ENCODE results near the gene TRIM2. TPM values are rescaled to one million over a fixed set of nuclear protein-coding genes. Genes with fewer than 3 reads are reported as not detected.

The TRIM2 gene
- total RNA-seq, 1 experiment from 2014 or later, result 87.0 TPM

- TF ChIP-seq EZH2 (IDR thresholded peaks at IDR 0.05; ENCODE audit: low read depth) (no peak), CTCF (conservative IDR thresholded peaks at IDR 0.05) (no peak)
- no TSS peak for BruUV-seq (replicated peaks)
- Histone ChIP-seq H3K27me3 (ENCODE audit: insufficient read depth, low read depth) (no peaks in the 10 kb centered on the region), H3K36me3 (ENCODE audit: low read depth) (peaks cover 13% of the 10 kb centered on the region), H3K79me2 (ENCODE audit: low read depth) (peaks cover 54% of the 10 kb centered on the region), H3K9me3 (ENCODE audit: insufficient read depth, low read depth) (0 out of 2 replicates have a peak, but pooled peaks cover 3% of the 10 kb centered on the region), H3K4me1 (replicated peaks; ENCODE audit: insufficient read depth) (peaks cover 33% of the 10 kb centered on the region), H3K4me3 (no peak overlapping the region), H3K4me2 (peak overlapping the region; percentile 34), H3K27ac (peak overlapping the region; percentile 67), H2AFZ (no peak overlapping the region), H4K20me1 (ENCODE audit: insufficient read depth) (no peaks in the 10 kb centered on the region), H3K9me2 (ENCODE audit: insufficient read depth) (no peaks in the 10 kb centered on the region), H3F3A (ENCODE audit: insufficient read depth, low read depth) (peaks cover 23% of the 10 kb centered on the region)
- DNase-seq, result no peak
- intact Hi-C loops (cut with micrococcal nuclease; ENCODE audit: unreplicated experiment), result loop anchor here (5.0 kb wide), 1 partner anchor 241 kb away; no protein-coding TSS in a partner anchor
- ChIA-PET CTCF (no interaction called here), POLR2A (ENCODE audit: unreplicated experiment) (interaction anchor here (0.6 kb wide), 4 partner anchors 13 to 243 kb away, joined by 3 to 4 read pairs (median 4); partner anchors contain the start of gene TMEM131L)
These were observed 19.2 kb downstream of the TRIM2 start for GRCh38 chr4:153223427-153223801.

GRCh38 chr4:153223930-153224329, 19.7 kb downstream of the TRIM2 start:
- CTCF ChIA-PET, result no interaction called here
- Histone ChIP-seq H3K9me3 (ENCODE audit: insufficient read depth, low read depth) (0 out of 2 replicates have a peak, but pooled peaks cover 3% of the 10 kb centered on the region), H3K36me3 (ENCODE audit: low read depth) (peaks cover 13% of the 10 kb centered on the region), H3K4me1 (replicated peaks; ENCODE audit: insufficient read depth) (peaks cover 28% of the 10 kb centered on the region), H3F3A (ENCODE audit: insufficient read depth, low read depth) (peaks cover 21% of the 10 kb centered on the region), H3K27ac (peak overlapping the region; percentile 67), H3K4me2 (peak overlapping the region; percentile 34), H4K20me1 (ENCODE audit: insufficient read depth) (no peaks in the 10 kb centered on the region), H3K27me3 (ENCODE audit: insufficient read depth, low read depth) (no peaks in the 10 kb centered on the region), H3K9me2 (ENCODE audit: insufficient read depth) (no peaks in the 10 kb centered on the region), H3K4me3 (0 out of 2 replicates have a peak overlapping the region, but pooled peaks have one; percentile 6), H2AFZ (no peak overlapping the region), H3K79me2 (ENCODE audit: low read depth) (peaks cover 54% of the 10 kb centered on the region)
- TF ChIP-seq CTCF (conservative IDR thresholded peaks at IDR 0.05) (no peak), EZH2 (IDR thresholded peaks at IDR 0.05; ENCODE audit: low read depth) (no peak)
- POLR2A ChIA-PET (ENCODE audit: unreplicated experiment), result interaction anchor here (0.6 kb wide), 4 partner anchors 14 to 242 kb away, joined by 3 to 4 read pairs (median 4); partner anchors contain the start of gene TMEM131L
- DNase-seq, result peak; percentile 65 to 88
- intact Hi-C loops (cut with micrococcal nuclease; ENCODE audit: unreplicated experiment), result loop anchor here (1.0 to 5.0 kb wide), 3 partner anchors 19 to 242 kb away; no protein-coding TSS in a partner anchor
- BruUV-seq (replicated peaks), result no TSS peak

- peak overlapping the region; percentile 34; the same call in 1 of the 2 replicates for H3K4me2 ChIP-seq
- no peaks in the 10 kb centered on the region for H3K27me3 ChIP-seq (ENCODE audit: insufficient read depth, low read depth)
- H2AFZ ChIP-seq, result no peak overlapping the region
- POLR2A ChIA-PET (ENCODE audit: unreplicated experiment), result no interaction called here
- peaks cover 54% of the 10 kb centered on the region for H3K79me2 ChIP-seq (ENCODE audit: low read depth)
- peaks cover 13% of the 10 kb centered on the region for H3K36me3 ChIP-seq (ENCODE audit: low read depth)
- peaks cover 23% of the 10 kb centered on the region for H3K4me1 ChIP-seq (replicated peaks; ENCODE audit: insufficient read depth)
- H3F3A ChIP-seq (ENCODE audit: insufficient read depth, low read depth), result peaks cover 17% of the 10 kb centered on the region
- no peak for DNase-seq
- no peaks in the 10 kb centered on the region for H3K9me2 ChIP-seq (ENCODE audit: insufficient read depth)
- H4K20me1 ChIP-seq (ENCODE audit: insufficient read depth), result no peaks in the 10 kb centered on the region
- peak overlapping the region; percentile 67 for H3K27ac ChIP-seq
- CTCF ChIA-PET, result no interaction called here
- TF ChIP-seq EZH2 (IDR thresholded peaks at IDR 0.05; ENCODE audit: low read depth), result no peak
- TF ChIP-seq CTCF (conservative IDR thresholded peaks at IDR 0.05), result no peak
- no TSS peak for BruUV-seq (replicated peaks)
- intact Hi-C loops (cut with micrococcal nuclease; ENCODE audit: unreplicated experiment), result loop anchor here (1.0 to 5.0 kb wide), 3 partner anchors 19 to 242 kb away; no protein-coding TSS in a partner anchor
- H3K4me3 ChIP-seq, result 0 out of 2 replicates have a peak overlapping the region, but pooled peaks have one; percentile 6
- 0 out of 2 replicates have a peak, but pooled peaks cover 3% of the 10 kb centered on the region for H3K9me3 ChIP-seq (ENCODE audit: insufficient read depth, low read depth)
These were observed 20.2 kb downstream of the TRIM2 start for GRCh38 chr4:153224474-153224873.

Data from PC-9 (cell line).